Tibial artery (tissue), 4 donors: ENCODE data around the gene THEM5.

Experiments
- DNase-seq, 2 donors: peaks; one replicate each; pipeline ENCODE4 v3.0.0-alpha.2; 2019
- H3K27ac ChIP-seq, 2 donors: fragments of 200-600 bp; sonication (generic) in 1 of 2; 1 replicate in 1 of 2; 2 replicates in 1 of 2; pipeline ENCODE4 v1.5.1; 2018 to 2019; ENCODE audit warnings: mild to moderate bottlenecking in 1 of 2
- H3K27me3 ChIP-seq, 2 donors: fragments of 200-600 bp; sonication (generic) in 1 of 2; one replicate each; pipeline versions ENCODE4 v1.5.1 to v1.6.0; 2016 to 2019
- H3K36me3 ChIP-seq, 3 donors: fragments of 200-600 bp; sonication (generic) in 2 of 3; one replicate each; pipeline ENCODE4 v1.5.1; 2016 to 2019; ENCODE audit warnings: mild to moderate bottlenecking in 2 of 3
- H3K4me1 ChIP-seq, 4 donors: fragments of 200-600 bp; sonication (generic) in 2 of 4; 1 replicate in 3 of 4; 2 replicates in 1 of 4; pipeline ENCODE4 v1.5.1; 2016 to 2019
- H3K4me3 ChIP-seq, 2 donors: fragments of 200-600 bp; sonication (generic) in 1 of 2; 1 replicate in 1 of 2; 2 replicates in 1 of 2; pipeline ENCODE4 v1.5.1; 2018 to 2019; ENCODE audit warnings: mild to moderate bottlenecking in 2 of 2
- H3K9me3 ChIP-seq, 3 donors: fragments of 200-600 bp; sonication (generic) in 1 of 3; one replicate each; pipeline ENCODE4 v1.5.1; 2016 to 2019
- CTCF ChIP-seq, 2 experiments: fragments of 200-600 bp in 1 of 2; fragments of 450-650 bp in 1 of 2; IDR thresholded peaks; one replicate each; pipeline ENCODE4 v1.5.1; 2017 to 2019; ENCODE audit warnings: antibody characterized with exemption in 2 of 2, mild to moderate bottlenecking in 1 of 2, moderate library complexity in 1 of 2
- intact Hi-C: fragments of 100-400 bp; cut with DNase I; formaldehyde crosslinking; loops from one replicate; pipeline ENCODE4 v1.15.0; 2023; ENCODE audit warnings: low total_unique reads

Gene THEM5

GRCh38 chr1:151852733-151853132, 779 bp downstream of the THEM5 start:
- intact Hi-C loops, result no loop called here
- no peak overlapping the region for H3K4me3 ChIP-seq
- no peak for DNase-seq

GRCh38 chr1:151851886-151852285, 1.6 kb downstream of the THEM5 start:
- intact Hi-C loops, result no loop called here
- no peak for TF ChIP-seq CTCF (IDR thresholded peaks at IDR 0.05)
- H3K36me3 ChIP-seq, result no peaks in the 10 kb centered on the region
- H3K27me3 ChIP-seq, result peaks cover 0 to 29% of the 10 kb centered on the region in 2 donors
- no peak overlapping the region for H3K27ac ChIP-seq
- H3K4me1 ChIP-seq, result peaks cover 0 to 9% (median 3%) of the 10 kb centered on the region in 4 donors
- DNase-seq, result no peak
- H3K9me3 ChIP-seq, result no peaks in the 10 kb centered on the region
- H3K4me3 ChIP-seq, result no peak overlapping the region

More at GRCh38 chr1:151852733-151853132, 779 bp downstream of the THEM5 start:
- no peak for TF ChIP-seq CTCF (IDR thresholded peaks at IDR 0.05)
- Histone ChIP-seq H3K9me3 (no peaks in the 10 kb centered on the region), H3K36me3 (no peaks in the 10 kb centered on the region), H3K27ac (no peak overlapping the region), H3K4me1 (peaks cover 0 to 9% (median 3%) of the 10 kb centered on the region in 4 donors), H3K27me3 (peaks cover 0 to 20% of the 10 kb centered on the region in 2 donors)

- intact Hi-C loops, result no loop called here
- Histone ChIP-seq H3K9me3 (no peaks in the 10 kb centered on the region), H3K4me3 (no peak overlapping the region), H3K27me3 (peaks cover 0 to 37% of the 10 kb centered on the region in 2 donors), H3K4me1 (no peaks in the 10 kb centered on the region), H3K36me3 (no peaks in the 10 kb centered on the region), H3K27ac (no peak overlapping the region)
- DNase-seq, result peak in 1 of 2 donors; percentile 20
- TF ChIP-seq CTCF (IDR thresholded peaks at IDR 0.05), result no peak
Measured at GRCh38 chr1:151849871-151850270, 3.6 kb downstream of the THEM5 start.

GRCh38 chr1:151849126-151849525, 4.4 kb downstream of the THEM5 start:
- TF ChIP-seq CTCF (IDR thresholded peaks at IDR 0.05), result no peak
- intact Hi-C loops, result no loop called here
- no peak overlapping the region for H3K27ac ChIP-seq
- no peaks in the 10 kb centered on the region for H3K4me1 ChIP-seq
- H3K27me3 ChIP-seq, result peaks cover 0 to 37% of the 10 kb centered on the region in 2 donors
- H3K4me3 ChIP-seq, result no peak overlapping the region
- H3K9me3 ChIP-seq, result no peaks in the 10 kb centered on the region
- H3K36me3 ChIP-seq, result no peaks in the 10 kb centered on the region
- peak in 1 of 2 donors; percentile 34 for DNase-seq

GRCh38 chr1:151847867-151848596, 5.5 kb downstream of the THEM5 start:
- peak in 1 of 2 donors; percentile 58 for DNase-seq

More at GRCh38 chr1:151847867-151848596, 5.5 kb downstream of the THEM5 start:
- Histone ChIP-seq H3K27ac (no peak overlapping the region), H3K36me3 (no peaks in the 10 kb centered on the region), H3K9me3 (no peaks in the 10 kb centered on the region), H3K4me1 (no peaks in the 10 kb centered on the region), H3K4me3 (no peak overlapping the region), H3K27me3 (peaks cover 0 to 37% of the 10 kb centered on the region in 2 donors)
- TF ChIP-seq CTCF (IDR thresholded peaks at IDR 0.05), result no peak
- intact Hi-C loops, result no loop called here
